Stimulated activated CD8-positive, alpha-beta memory T cell treated with anti-CD3 and anti-CD28 coated beads, Interleukin-2, amount 100 ng/mL, for 48 hours (primary cell): Measurements from ENCODE around the gene TXNRD2.

Experiments
- DNase-seq, 2 donors: peaks; one replicate each; pipeline ENCODE4 v3.0.0-alpha.2; 2020; ENCODE audit warnings: low read depth in 2 of 2

The TXNRD2 gene

GRCh38 chr22:19966908-19967750 is 25.5 kb upstream of the TXNRD2 start:
- no peak for DNase-seq

- no peak for DNase-seq
Measured at GRCh38 chr22:19965771-19966709, 24.4 kb upstream of the TXNRD2 start.

- no peak for DNase-seq
Measured at GRCh38 chr22:19964701-19965386, 23.2 kb upstream of the TXNRD2 start.

- DNase-seq, result no peak
Measured at GRCh38 chr22:19963863-19964642, 22.4 kb upstream of the TXNRD2 start.

GRCh38 chr22:19962909-19963806 is 21.5 kb upstream of the TXNRD2 start:
- peak in 1 of 2 donors; percentile 50 for DNase-seq

GRCh38 chr22:19962246-19962908 is 20.8 kb upstream of the TXNRD2 start:
- DNase-seq, result peak; percentile 57 to 68

GRCh38 chr22:19961868-19962245 is 20.2 kb upstream of the TXNRD2 start:
- DNase-seq, result no peak

- no peak for DNase-seq
Measured at GRCh38 chr22:19961201-19961580, 19.6 kb upstream of the TXNRD2 start.

- no peak for DNase-seq
Measured at GRCh38 chr22:19960491-19961200, 19.0 kb upstream of the TXNRD2 start.

- DNase-seq, result no peak
Measured at GRCh38 chr22:19959587-19960490, 18.2 kb upstream of the TXNRD2 start.

GRCh38 chr22:19959043-19959586 is 17.5 kb upstream of the TXNRD2 start:
- DNase-seq, result no peak

- DNase-seq, result no peak
Measured at GRCh38 chr22:19958083-19959042, 16.7 kb upstream of the TXNRD2 start.

GRCh38 chr22:19957445-19957844 is 15.8 kb upstream of the TXNRD2 start:
- no peak for DNase-seq

- no peak for DNase-seq
Measured at GRCh38 chr22:19955241-19956128, 13.9 kb upstream of the TXNRD2 start.

- DNase-seq, result no peak
Measured at GRCh38 chr22:19951346-19951745, 9.7 kb upstream of the TXNRD2 start.
